Ovary (tissue), 9 donors: Measurements from ENCODE around the gene IGF1R. TPM values are rescaled to one million over a fixed set of nuclear protein-coding genes. Genes with fewer than 3 reads are reported as not detected.
A peak's percentile ranks its signal among the peaks of the same experiment; 100 is the strongest.

Experiments
- DNase-seq, 5 donors: peaks; one replicate each; pipeline ENCODE4 v3.0.0-alpha.2; 2019 to 2020
- H3K27ac ChIP-seq, 2 donors: fragments of 200-600 bp; one replicate each; pipeline versions ENCODE4 v1.5.1 to v1.8.0; 2019 to 2022
- H3K27me3 ChIP-seq: fragments of 200-600 bp; one replicate; pipeline ENCODE4 v1.8.0; 2022
- H3K36me3 ChIP-seq: fragments of 200-600 bp; sonication (generic); one replicate; pipeline ENCODE4 v1.5.1; 2019
- H3K4me1 ChIP-seq: one replicate; pipeline ENCODE4 v1.8.1; 2013; ENCODE audit warnings: mild to moderate bottlenecking, moderate library complexity; ENCODE audit not compliant: insufficient read depth
- H3K4me3 ChIP-seq: fragments of 200-600 bp; sonication (generic); one replicate; pipeline ENCODE4 v1.5.1; 2017
- H3K9me3 ChIP-seq, 2 donors: fragments of 200-600 bp in 1 of 2; sonication (generic) in 1 of 2; one replicate each; pipeline versions ENCODE4 v1.5.1 to v1.8.1; 2013 to 2019; ENCODE audit warnings: mild to moderate bottlenecking in 1 of 2, moderate library complexity in 1 of 2
- CTCF ChIP-seq, 3 donors: fragments of 450-650 bp in 2 of 3; fragments of 200-600 bp in 1 of 3; IDR thresholded peaks; one replicate each; pipeline versions ENCODE4 v1.5.1 to v1.8.0; 2016 to 2022; ENCODE audit warnings: antibody characterized with exemption in 3 of 3, mild to moderate bottlenecking in 1 of 3
- EP300 ChIP-seq: sonication (generic); formaldehyde crosslinking; IDR thresholded peaks from one replicate; pipeline ENCODE4 v1.6.1; 2017; ENCODE audit warnings: antibody characterized with exemption
- POLR2A ChIP-seq: fragments of 450-650 bp; IDR thresholded peaks from one replicate; pipeline ENCODE4 v1.6.1; 2017; ENCODE audit warnings: antibody characterized with exemption, mild to moderate bottlenecking, moderate library complexity
- WGBS, 3 donors: extraction: QIAGEN DNeasy Blood & Tissue Kit in 1 of 3; methylation state at CpG; one replicate each; pipeline versions ENCODE4 v1.1.5 to v1.1.7; 2013 to 2017; 5-methylcytosine and 5-hydroxymethylcytosine counted together
- intact Hi-C, 4 donors: fragments of 100-400 bp; cut with DNase I; formaldehyde crosslinking; loops; one replicate each; pipeline versions ENCODE4 v1.11.0 to v1.15.1; 2022 to 2023
- polyA plus RNA-seq, 2 donors: library from polyadenylated mRNA; stranded (reverse); fragments of 200-250 nt in 1 of 2; fragments of 350-450 nt in 1 of 2; fragmentation: Illumina TruSeq in 1 of 2; extraction: RNeasy Lipid Tissue Mini Kit (QIAGEN cat#74804) in 1 of 2; gene quantifications; one replicate each; pipeline ENCODE4 v1.2.3, GENCODE V29; 2013 to 2014
- total RNA-seq, 7 donors: library from RNA; depleted of rRNA in 2 of 7; stranded (reverse); fragments of >200 nt in 2 of 7; fragmentation: NEBNext Ultra II Directional in 3 of 7; extraction: Animal tissue kit (Norgen Biotek cat#: 25700) in 3 of 7; gene quantifications; one replicate each; pipeline versions ENCODE4 v1.1.0 to v1.2.4, GENCODE V29; 2016 to 2023
- donor health status: DM: no; HTN: no; CAD: no; lungs with moderate emphysema.
- donor health status: DM: no; HTN: no; CAD: no.
- donor health status: Bipolar disorder and iron deficiency.
- donor health status: DM: yes; HTN: yes; CAD: no.
- donor health status: DM: no; HTN: no; CAD: no.
- donor health status: DM: yes; HTN: yes; CAD: no.

IGF1R gene
- total and polyA plus RNA-seq, 9 donors = 15.4 to 88.7 (median 68.9) TPM

DNA sequence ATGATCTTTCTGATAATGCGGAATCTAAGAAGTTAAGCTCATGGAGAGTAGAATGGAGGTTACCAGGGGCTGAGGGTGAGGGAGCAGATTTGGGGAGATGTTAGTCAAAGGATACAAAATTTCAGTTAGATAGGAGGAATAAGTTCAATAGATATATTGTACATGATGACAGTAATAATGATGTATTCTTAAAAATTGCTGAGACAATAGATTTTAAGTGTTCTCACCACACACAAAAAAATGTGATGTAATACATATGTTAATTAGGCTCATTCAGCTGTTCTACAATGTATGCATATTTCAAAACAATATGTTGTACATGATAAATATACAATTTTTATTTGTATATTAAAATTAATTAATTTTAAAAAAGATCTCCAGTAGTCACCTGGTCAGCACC lies 277.9 kb downstream of the IGF1R start:
- 94 to 100% (median 99%) methylated on average over 1 of the region's 1 CpG for WGBS, 3 donors
- H3K4me3 ChIP-seq = no peak overlapping the region
- DNase-seq = no peak
- H3K4me1 ChIP-seq = peaks cover 28% of the 10 kb centered on the region
- H3K9me3 ChIP-seq = no peaks in the 10 kb centered on the region
- H3K36me3 ChIP-seq = no peaks in the 10 kb centered on the region
- TF ChIP-seq EP300 = no peak
- no peak for TF ChIP-seq POLR2A
- TF ChIP-seq CTCF (IDR thresholded peaks at IDR 0.05) = no peak
- H3K27ac ChIP-seq = no peak overlapping the region
- intact Hi-C loops = no loop called here
- H3K27me3 ChIP-seq = no peaks in the 10 kb centered on the region

- Histone ChIP-seq H3K4me1 (peaks cover 28% of the 10 kb centered on the region), H3K27ac (peak overlapping the region in 1 of 2 donors; percentile 66), H3K36me3 (no peaks in the 10 kb centered on the region), H3K4me3 (no peak overlapping the region), H3K27me3 (no peaks in the 10 kb centered on the region), H3K9me3 (no peaks in the 10 kb centered on the region)
- DNase-seq = no peak
- intact Hi-C loops = no loop called here
- 13 to 25% (median 14%) methylated on average over 3 of the region's 3 CpGs for WGBS, 3 donors
- no peak for TF ChIP-seq CTCF (IDR thresholded peaks at IDR 0.05)
- TF ChIP-seq EP300 = no peak
- TF ChIP-seq POLR2A = no peak
Observed at GRCh38 chr15:98927022-98927421, 278.7 kb downstream of the IGF1R start.

DNA sequence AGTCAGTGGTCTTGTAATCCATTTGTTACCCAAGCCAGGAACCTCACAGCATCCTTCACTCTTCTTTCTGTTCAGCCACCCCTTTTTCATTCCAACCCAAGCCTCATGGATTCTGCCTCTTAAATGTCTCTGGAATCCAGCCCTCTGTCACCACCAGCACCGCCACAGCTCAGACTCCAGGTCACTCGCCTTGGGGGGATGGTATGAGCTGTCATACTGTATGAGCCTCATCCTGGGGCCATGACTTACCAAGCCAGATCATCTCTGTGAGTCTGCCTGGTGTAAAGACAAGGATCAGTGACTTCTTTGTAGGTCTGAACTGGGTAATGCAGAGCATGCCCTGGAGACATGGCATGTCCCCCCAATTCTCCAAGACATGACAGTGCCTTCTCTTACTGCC lies 279.7 kb downstream of the IGF1R start:
- Histone ChIP-seq H3K36me3 (no peaks in the 10 kb centered on the region), H3K9me3 (no peaks in the 10 kb centered on the region), H3K27ac (peak overlapping the region in 1 of 2 donors; percentile 66), H3K4me3 (no peak overlapping the region), H3K4me1 (peaks cover 22% of the 10 kb centered on the region), H3K27me3 (no peaks in the 10 kb centered on the region)
- no peak for DNase-seq
- no peak for TF ChIP-seq EP300
- no peak for TF ChIP-seq CTCF (IDR thresholded peaks at IDR 0.05)
- TF ChIP-seq POLR2A = no peak
- WGBS, 3 donors = 89 to 100% (median 95%) methylated on average over 2 of the region's 2 CpGs
- intact Hi-C loops = no loop called here

DNA sequence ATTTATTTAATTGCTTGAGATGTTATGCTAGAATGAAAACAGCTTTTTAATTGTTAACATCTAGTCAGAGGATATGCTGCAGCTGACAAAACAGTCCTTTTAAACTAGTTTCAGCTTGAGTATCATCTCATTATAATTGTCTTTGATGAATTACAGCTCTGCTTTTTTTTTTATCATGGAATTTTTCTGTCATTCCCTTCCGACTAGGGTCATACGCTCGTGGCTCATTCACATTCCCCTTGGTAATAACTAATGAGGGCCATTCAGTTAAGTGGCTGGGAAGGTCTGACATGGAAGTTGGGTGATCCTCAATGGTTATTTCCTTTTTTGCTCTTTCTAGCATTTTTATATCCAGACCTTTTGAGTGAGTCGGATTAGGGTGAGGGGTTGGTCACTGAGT lies 282.2 kb downstream of the IGF1R start:
- 82 to 91% (median 84%) methylated on average over 4 of the region's 4 CpGs for WGBS, 3 donors
- no peak for DNase-seq
- TF ChIP-seq CTCF (IDR thresholded peaks at IDR 0.05) = no peak
- no peak for TF ChIP-seq POLR2A
- TF ChIP-seq EP300 = no peak
- Histone ChIP-seq H3K4me3 (no peak overlapping the region), H3K36me3 (no peaks in the 10 kb centered on the region), H3K4me1 (peaks cover 18% of the 10 kb centered on the region), H3K27ac (no peak overlapping the region), H3K9me3 (no peaks in the 10 kb centered on the region), H3K27me3 (no peaks in the 10 kb centered on the region)
- intact Hi-C loops = no loop called here

DNA sequence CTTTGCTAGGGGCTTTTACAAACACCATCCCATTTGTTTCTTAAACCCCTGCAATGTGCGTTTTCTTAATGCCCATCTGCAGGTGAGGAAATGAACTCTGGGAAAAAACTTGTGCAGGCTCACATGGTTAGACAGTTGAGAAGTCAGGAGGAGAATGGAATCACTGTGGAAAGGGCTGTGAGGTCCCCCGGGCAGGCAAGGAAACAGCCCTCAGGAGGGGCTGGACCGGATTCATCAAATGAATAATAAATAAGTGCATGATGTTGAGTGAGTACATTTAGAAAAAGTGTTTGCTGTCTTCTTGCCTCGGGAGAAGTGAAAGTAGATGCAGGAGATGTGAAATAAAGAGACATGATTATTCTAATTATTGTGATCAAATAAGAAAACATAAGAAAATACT lies 282.7 kb downstream of the IGF1R start:
- no peaks in the 10 kb centered on the region for H3K27me3 ChIP-seq
- no peak for DNase-seq
- intact Hi-C loops = no loop called here
- TF ChIP-seq POLR2A (no peak), EP300 (no peak), CTCF (IDR thresholded peaks at IDR 0.05) (no peak)
- H3K27ac ChIP-seq = no peak overlapping the region
- peaks cover 21% of the 10 kb centered on the region for H3K4me1 ChIP-seq
- H3K4me3 ChIP-seq = no peak overlapping the region
- H3K9me3 ChIP-seq = no peaks in the 10 kb centered on the region
- no peaks in the 10 kb centered on the region for H3K36me3 ChIP-seq
- 83 to 85% (median 85%) methylated on average over 4 of the region's 4 CpGs for WGBS, 3 donors
